Body of pancreas (tissue), 4 donors: ENCODE data around the gene NR5A1.

Source experiments
- POLR2A ChIP-seq, 3 donors: fragments of 450-650 bp; IDR thresholded peaks; one replicate each; pipeline ENCODE4 v1.6.1; 2016; ENCODE audit warnings: antibody characterized with exemption in 3 of 3, mild to moderate bottlenecking in 2 of 3
- TF ChIP-seq, protein P1 (sequence below), 7 experiments: fragments of 450-650 bp in 4 of 7; fragments of 200-600 bp in 3 of 7; sonication (generic) in 3 of 7; IDR thresholded peaks; one replicate each; pipeline ENCODE4 v1.5.1; 2016 to 2019; ENCODE audit warnings: antibody characterized with exemption in 7 of 7

- TF ChIP-seq, protein P1, sequence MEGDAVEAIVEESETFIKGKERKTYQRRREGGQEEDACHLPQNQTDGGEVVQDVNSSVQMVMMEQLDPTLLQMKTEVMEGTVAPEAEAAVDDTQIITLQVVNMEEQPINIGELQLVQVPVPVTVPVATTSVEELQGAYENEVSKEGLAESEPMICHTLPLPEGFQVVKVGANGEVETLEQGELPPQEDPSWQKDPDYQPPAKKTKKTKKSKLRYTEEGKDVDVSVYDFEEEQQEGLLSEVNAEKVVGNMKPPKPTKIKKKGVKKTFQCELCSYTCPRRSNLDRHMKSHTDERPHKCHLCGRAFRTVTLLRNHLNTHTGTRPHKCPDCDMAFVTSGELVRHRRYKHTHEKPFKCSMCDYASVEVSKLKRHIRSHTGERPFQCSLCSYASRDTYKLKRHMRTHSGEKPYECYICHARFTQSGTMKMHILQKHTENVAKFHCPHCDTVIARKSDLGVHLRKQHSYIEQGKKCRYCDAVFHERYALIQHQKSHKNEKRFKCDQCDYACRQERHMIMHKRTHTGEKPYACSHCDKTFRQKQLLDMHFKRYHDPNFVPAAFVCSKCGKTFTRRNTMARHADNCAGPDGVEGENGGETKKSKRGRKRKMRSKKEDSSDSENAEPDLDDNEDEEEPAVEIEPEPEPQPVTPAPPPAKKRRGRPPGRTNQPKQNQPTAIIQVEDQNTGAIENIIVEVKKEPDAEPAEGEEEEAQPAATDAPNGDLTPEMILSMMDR (IDR thresholded peaks at IDR 0.05): no peak
- no peak for TF ChIP-seq POLR2A (IDR thresholded peaks at IDR 0.05)
Observed at GRCh38 chr9:124479947-124480620, 27.1 kb downstream of the NR5A1 start.
